Mesenchymal stem cell (in vitro differentiated cells and primary cell): ENCODE data around the gene MEGF11.

ENCODE experiments used
- DNase-seq: peaks from one replicate; pipeline ENCODE4 v3.0.0-alpha.2; 2013
- H2AFZ ChIP-seq: one replicate; pipeline ENCODE4 v1.6.1; 2013; ENCODE audit warnings: low read depth, mild to moderate bottlenecking, control low read depth, inconsistent platforms, low read length, moderate library complexity
- H2AK5ac ChIP-seq: 2 replicates; pipeline ENCODE4 v1.6.1; 2013; ENCODE audit warnings: low read length, moderate library complexity, mild to moderate bottlenecking, inconsistent platforms; ENCODE audit not compliant: severe bottlenecking
- H2BK120ac ChIP-seq: one replicate; pipeline ENCODE4 v1.6.1; 2013; ENCODE audit warnings: low read depth, mild to moderate bottlenecking, inconsistent platforms, low read length, moderate library complexity
- H2BK12ac ChIP-seq, 2 experiments: one replicate each; pipeline ENCODE4 v1.6.1; 2013; ENCODE audit warnings: inconsistent platforms in 2 of 2, low read length in 2 of 2, mild to moderate bottlenecking in 2 of 2, moderate library complexity in 2 of 2, control low read depth in 1 of 2
- H2BK15ac ChIP-seq: one replicate; pipeline ENCODE4 v1.6.1; 2013; ENCODE audit warnings: mild to moderate bottlenecking, low read depth, inconsistent platforms; ENCODE audit not compliant: poor library complexity, severe bottlenecking
- H2BK5ac ChIP-seq: 2 replicates; pipeline ENCODE4 v1.6.1; 2013; ENCODE audit warnings: low read depth, mild to moderate bottlenecking, low read length, control low read depth, inconsistent platforms; ENCODE audit not compliant: poor library complexity, severe bottlenecking
- H3K14ac ChIP-seq, 2 experiments: one replicate each; pipeline ENCODE4 v1.6.1; 2013; ENCODE audit warnings: inconsistent platforms in 2 of 2, low read length in 2 of 2, control low read depth in 1 of 2, mild to moderate bottlenecking in 1 of 2, moderate library complexity in 1 of 2
- H3K18ac ChIP-seq, 2 experiments: one replicate each; pipeline ENCODE4 v1.6.1; 2013; ENCODE audit warnings: inconsistent platforms in 2 of 2, low read length in 2 of 2, control low read depth in 1 of 2, low read depth in 1 of 2, mild to moderate bottlenecking in 1 of 2
- H3K23ac ChIP-seq, 2 experiments: one replicate each; pipeline ENCODE4 v1.6.1; 2013; ENCODE audit warnings: inconsistent platforms in 2 of 2, low read length in 2 of 2, mild to moderate bottlenecking in 2 of 2, moderate library complexity in 2 of 2, control low read depth in 1 of 2
- H3K27ac ChIP-seq: 2 replicates; pipeline ENCODE4 v1.5.1; 2013; ENCODE audit warnings: mild to moderate bottlenecking, moderate library complexity, low read length, control low read depth, inconsistent platforms; ENCODE audit not compliant: poor library complexity, severe bottlenecking
- H3K27me3 ChIP-seq, 2 experiments: 2 replicates each; pipeline versions ENCODE4 v1.6.1 to v1.7.0; 2013; ENCODE audit warnings: low read length in 2 of 2, mild to moderate bottlenecking in 2 of 2, moderate library complexity in 2 of 2, control low read depth in 1 of 2, inconsistent platforms in 1 of 2; ENCODE audit not compliant: control insufficient read depth in 1 of 2, insufficient read depth in 1 of 2
- H3K36me3 ChIP-seq, 2 experiments: 2 replicates each; pipeline versions ENCODE4 v1.6.1 to v1.7.0; 2013; ENCODE audit warnings: low read length in 2 of 2, control low read depth in 1 of 2, inconsistent platforms in 1 of 2, low read depth in 1 of 2, mild to moderate bottlenecking in 1 of 2; ENCODE audit not compliant: insufficient read depth in 2 of 2, control insufficient read depth in 1 of 2
- H3K4ac ChIP-seq, 2 experiments: one replicate each; pipeline ENCODE4 v1.6.1; 2013; ENCODE audit warnings: inconsistent platforms in 2 of 2, low read length in 2 of 2, mild to moderate bottlenecking in 2 of 2, moderate library complexity in 2 of 2, control low read depth in 1 of 2, low read depth in 1 of 2
- H3K4me1 ChIP-seq: 2 replicates; pipeline ENCODE4 v1.6.1; 2013; ENCODE audit warnings: low read depth, low read length, control low read depth; ENCODE audit not compliant: control insufficient read depth, insufficient read depth
- H3K4me2 ChIP-seq: 2 replicates; pipeline ENCODE4 v1.6.1; 2013; ENCODE audit warnings: low read length, mild to moderate bottlenecking, inconsistent platforms; ENCODE audit not compliant: poor library complexity, severe bottlenecking
- H3K4me3 ChIP-seq, 2 experiments: 2 replicates each; pipeline versions ENCODE4 v1.5.1 to v1.7.0; 2013; ENCODE audit warnings: low read length in 2 of 2, mild to moderate bottlenecking in 2 of 2, control low read depth in 1 of 2, low read depth in 1 of 2; ENCODE audit not compliant: insufficient read depth in 1 of 2
- H3K79me1 ChIP-seq: replicated peaks from 2 replicates; pipeline ENCODE4 v1.6.1; 2013; ENCODE audit warnings: mild to moderate bottlenecking, control low read depth, low read length, inconsistent platforms; ENCODE audit not compliant: poor library complexity, severe bottlenecking
- H3K9ac ChIP-seq: 2 replicates; pipeline ENCODE4 v1.7.0; 2013; ENCODE audit warnings: mild to moderate bottlenecking, low read length, moderate library complexity
- H3K9me3 ChIP-seq: 2 replicates; pipeline ENCODE4 v1.7.0; 2013; ENCODE audit warnings: mild to moderate bottlenecking, low read length; ENCODE audit not compliant: control insufficient read depth
- H4K8ac ChIP-seq: one replicate; pipeline ENCODE4 v1.6.1; 2013; ENCODE audit warnings: inconsistent platforms, mild to moderate bottlenecking, low read length, moderate library complexity
- H4K91ac ChIP-seq: one replicate; pipeline ENCODE4 v1.6.1; 2013; ENCODE audit warnings: mild to moderate bottlenecking, low read length, inconsistent platforms
- WGBS: methylation state at CpG from one replicate; pipeline ENCODE4 v1.1.7; 2013; ENCODE audit warnings: mixed read lengths; 5-methylcytosine and 5-hydroxymethylcytosine counted together

Gene MEGF11

GRCh38 chr15:65949491-65949890 is 304.1 kb downstream of the MEGF11 start:
- 80% methylated on average over 6 of the region's 6 CpGs for WGBS
- Histone ChIP-seq H3K9ac (no peak overlapping the region), H3K36me3 (no peaks in the 10 kb centered on the region), H3K27ac (no peak overlapping the region), H3K9me3 (no peaks in the 10 kb centered on the region), H3K4me2 (no peak overlapping the region), H3K4me3 (no peak overlapping the region), H3K18ac (no peak overlapping the region), H2BK15ac (no peak overlapping the region), H4K8ac (no peak overlapping the region), H4K91ac (no peak overlapping the region), H3K27me3 (peaks cover 34 to 44% of the 10 kb centered on the region in 2 experiments), H2BK12ac (no peak overlapping the region), H3K79me1 (no peaks in the 10 kb centered on the region), H3K23ac (no peak overlapping the region), H3K4me1 (peaks cover 2% of the 10 kb centered on the region), H3K4ac (no peak overlapping the region), H2AFZ (no peak overlapping the region), H3K14ac (no peak overlapping the region), H2BK120ac (no peak overlapping the region), H2BK5ac (no peak overlapping the region), H2AK5ac (no peak overlapping the region)
- no peak for DNase-seq

GRCh38 chr15:65949011-65949410 is 304.5 kb downstream of the MEGF11 start:
- no peak overlapping the region for H2BK120ac ChIP-seq
- no peak overlapping the region for H2AK5ac ChIP-seq
- no peaks in the 10 kb centered on the region for H3K9me3 ChIP-seq
- H4K8ac ChIP-seq = no peak overlapping the region
- no peaks in the 10 kb centered on the region for H3K79me1 ChIP-seq
- H4K91ac ChIP-seq = no peak overlapping the region
- WGBS = 94% methylated on average over 6 of the region's 6 CpGs
- no peak overlapping the region for H3K14ac ChIP-seq
- H3K23ac ChIP-seq = no peak overlapping the region
- H3K18ac ChIP-seq = no peak overlapping the region
- no peak overlapping the region for H2AFZ ChIP-seq
- DNase-seq = no peak
- H3K27ac ChIP-seq = no peak overlapping the region
- no peak overlapping the region for H2BK15ac ChIP-seq
- H3K36me3 ChIP-seq = no peaks in the 10 kb centered on the region
- peaks cover 38 to 49% of the 10 kb centered on the region in 2 experiments for H3K27me3 ChIP-seq
- no peak overlapping the region for H3K4me3 ChIP-seq
- no peaks in the 10 kb centered on the region for H3K4me1 ChIP-seq
- no peak overlapping the region for H3K9ac ChIP-seq
- no peak overlapping the region for H2BK5ac ChIP-seq
- no peak overlapping the region for H3K4ac ChIP-seq
- H3K4me2 ChIP-seq = no peak overlapping the region
- H2BK12ac ChIP-seq = no peak overlapping the region

- Histone ChIP-seq H3K36me3 (no peaks in the 10 kb centered on the region), H2BK5ac (no peak overlapping the region), H3K23ac (no peak overlapping the region), H4K8ac (no peak overlapping the region), H3K18ac (no peak overlapping the region), H3K79me1 (no peaks in the 10 kb centered on the region), H3K9me3 (no peaks in the 10 kb centered on the region), H3K4ac (no peak overlapping the region), H2BK120ac (no peak overlapping the region), H2BK15ac (no peak overlapping the region), H3K4me2 (no peak overlapping the region), H3K4me3 (no peak overlapping the region), H3K14ac (no peak overlapping the region), H3K27me3 (peaks cover 41 to 55% of the 10 kb centered on the region in 2 experiments), H2BK12ac (no peak overlapping the region), H2AK5ac (no peak overlapping the region), H3K9ac (no peak overlapping the region), H4K91ac (no peak overlapping the region), H3K27ac (no peak overlapping the region), H3K4me1 (no peaks in the 10 kb centered on the region), H2AFZ (no peak overlapping the region)
- WGBS = 85% methylated on average over 6 of the region's 8 CpGs
- no peak for DNase-seq
These were observed 305.2 kb downstream of the MEGF11 start for GRCh38 chr15:65948383-65948782.

- H3K4me2 ChIP-seq = no peak overlapping the region
- no peak overlapping the region for H2BK15ac ChIP-seq
- H2AK5ac ChIP-seq = no peak overlapping the region
- no peak overlapping the region for H3K27ac ChIP-seq
- H3K23ac ChIP-seq = no peak overlapping the region
- no peak overlapping the region for H3K4ac ChIP-seq
- no peaks in the 10 kb centered on the region for H3K4me1 ChIP-seq
- no peak overlapping the region for H2BK12ac ChIP-seq
- no peak overlapping the region for H3K14ac ChIP-seq
- H2BK120ac ChIP-seq = no peak overlapping the region
- H3K36me3 ChIP-seq = no peaks in the 10 kb centered on the region
- 81% methylated on average over 3 of the region's 3 CpGs for WGBS
- peaks cover 30 to 58% of the 10 kb centered on the region in 2 experiments for H3K27me3 ChIP-seq
- no peaks in the 10 kb centered on the region for H3K79me1 ChIP-seq
- no peak overlapping the region for H4K91ac ChIP-seq
- H4K8ac ChIP-seq = no peak overlapping the region
- H3K18ac ChIP-seq = no peak overlapping the region
- DNase-seq = no peak
- no peak overlapping the region for H3K4me3 ChIP-seq
- H2AFZ ChIP-seq = no peak overlapping the region
- no peak overlapping the region for H3K9ac ChIP-seq
- H2BK5ac ChIP-seq = no peak overlapping the region
- H3K9me3 ChIP-seq = no peaks in the 10 kb centered on the region
These were observed 306.5 kb downstream of the MEGF11 start for GRCh38 chr15:65947041-65947440.
